Adrenal gland (tissue), 5 donors: ENCODE results near the gene EML1.

Experiments used
- CTCF ChIP-seq, 6 experiments: fragments of 450-650 bp in 4 of 6; fragments of 200-600 bp in 2 of 6; sonication (generic) in 1 of 6; IDR thresholded peaks; 1 replicate in 5 of 6; 2 replicates in 1 of 6; pipeline versions ENCODE4 v1.5.1 to v1.8.0; 2016 to 2021; ENCODE audit warnings: antibody characterized with exemption in 6 of 6, mild to moderate bottlenecking in 2 of 6, moderate library complexity in 1 of 6
- POLR2A ChIP-seq, 2 donors: fragments of 450-650 bp; IDR thresholded peaks; one replicate each; pipeline ENCODE4 v1.6.1; 2017; ENCODE audit warnings: antibody characterized with exemption in 2 of 2, mild to moderate bottlenecking in 2 of 2, moderate library complexity in 1 of 2
- donor health status: DM: no; HTN: no; CAD: no.

DNA sequence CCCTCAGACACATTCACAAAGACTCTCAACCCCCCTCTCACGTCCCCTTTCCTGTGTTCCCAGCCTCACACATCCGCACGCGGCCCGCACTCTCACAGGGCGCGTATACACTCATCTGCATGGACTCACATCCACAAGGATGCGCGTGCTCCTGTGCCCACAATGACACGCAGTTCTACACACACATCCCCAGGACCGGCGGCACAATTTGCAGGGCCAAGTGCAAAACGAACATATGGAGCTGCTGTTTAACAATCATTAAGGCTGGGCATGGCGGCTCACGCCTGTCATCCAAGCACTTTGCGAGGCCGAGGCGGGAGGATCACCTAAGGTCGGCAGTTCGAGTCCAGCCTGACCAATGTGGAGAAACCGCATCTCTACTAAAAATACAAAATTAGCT, 36.4 kb upstream of the EML1 start:
- TF ChIP-seq CTCF (IDR thresholded peaks at IDR 0.05) (no peak), POLR2A (IDR thresholded peaks at IDR 0.05) (no peak)
